Measurements from ENCODE around the gene ZBED6.
"Not testable (repeated sequence)": the region's sequence is repeated elsewhere in the genome, so short reads cannot be mapped to it uniquely, and the experiment has no call there.

ZBED6 gene

GRCh38 chr1:203781962-203782361 lies 13.5 kb upstream of the ZBED6 start:
- no peak for DNase-seq (ENCODE audit: low read depth, low spot score)

- no peak for DNase-seq (ENCODE audit: low read depth, low spot score)
Observed at GRCh38 chr1:203789966-203790365, 5.5 kb upstream of the ZBED6 start.

- DNase-seq (ENCODE audit: low read depth, low spot score) = no peak
Observed at GRCh38 chr1:203791498-203791897, 3.9 kb upstream of the ZBED6 start.

GRCh38 chr1:203792486-203792885 lies 2.9 kb upstream of the ZBED6 start:
- no peak for DNase-seq (ENCODE audit: low read depth, low spot score)

- DNase-seq (ENCODE audit: low read depth, low spot score) = not testable (repeated sequence)
Observed at GRCh38 chr1:203793561-203793960, 1.9 kb upstream of the ZBED6 start.

GRCh38 chr1:203794764-203795440 lies 521 bp upstream of the ZBED6 start:
- DNase-seq (ENCODE audit: low read depth, low spot score) = no peak

- DNase-seq (ENCODE audit: low read depth, low spot score) = no peak
Observed at GRCh38 chr1:203796236-203796605, 798 bp downstream of the ZBED6 start.

- no peak for DNase-seq (ENCODE audit: low read depth, low spot score)
Observed at GRCh38 chr1:203797216-203797615, 1.8 kb downstream of the ZBED6 start.

- DNase-seq (ENCODE audit: low read depth, low spot score) = no peak
Observed at GRCh38 chr1:203797948-203798655, 2.7 kb downstream of the ZBED6 start.

GRCh38 chr1:203799157-203799556 lies 3.7 kb downstream of the ZBED6 start:
- DNase-seq (ENCODE audit: low read depth, low spot score) = no peak

GRCh38 chr1:203799971-203800370 lies 4.5 kb downstream of the ZBED6 start:
- no peak for DNase-seq (ENCODE audit: low read depth, low spot score)

GRCh38 chr1:203805689-203806088 lies 10.3 kb downstream of the ZBED6 start:
- DNase-seq (ENCODE audit: low read depth, low spot score) = no peak

GRCh38 chr1:203807196-203807595 lies 11.8 kb downstream of the ZBED6 start:
- DNase-seq (ENCODE audit: low read depth, low spot score) = no peak

- DNase-seq (ENCODE audit: low read depth, low spot score) = no peak
Observed at GRCh38 chr1:203813581-203814341, 18.3 kb downstream of the ZBED6 start.

- no peak for DNase-seq (ENCODE audit: low read depth, low spot score)
Observed at GRCh38 chr1:203818399-203818798, 23.0 kb downstream of the ZBED6 start.

GRCh38 chr1:203823306-203823705 lies 27.9 kb downstream of the ZBED6 start:
- no peak for DNase-seq (ENCODE audit: low read depth, low spot score)

- DNase-seq (ENCODE audit: low read depth, low spot score) = no peak
Observed at GRCh38 chr1:203826175-203826574, 30.8 kb downstream of the ZBED6 start.

GRCh38 chr1:203828002-203828401 lies 32.6 kb downstream of the ZBED6 start:
- no peak for DNase-seq (ENCODE audit: low read depth, low spot score)

GRCh38 chr1:203828503-203828902 lies 33.1 kb downstream of the ZBED6 start:
- DNase-seq (ENCODE audit: low read depth, low spot score) = no peak

GRCh38 chr1:203829247-203829646 lies 33.8 kb downstream of the ZBED6 start:
- not testable (repeated sequence) for DNase-seq (ENCODE audit: low read depth, low spot score)

GRCh38 chr1:203835476-203835875 lies 40.1 kb downstream of the ZBED6 start:
- DNase-seq (ENCODE audit: low read depth, low spot score) = no peak

- DNase-seq (ENCODE audit: low read depth, low spot score) = no peak
Observed at GRCh38 chr1:203839081-203839480, 43.7 kb downstream of the ZBED6 start.

Data from activated naive CD8-positive, alpha-beta T cell treated with anti-CD3 and anti-CD28 coated beads, Interleukin-2, amount 50 U/mL, for 16 hours (primary cell).